ENCODE measurements around the gene EPB41L4B. TPM values are rescaled to one million over a fixed set of nuclear protein-coding genes. Genes with fewer than 3 reads are reported as not detected.

The EPB41L4B gene
- polyA plus RNA-seq, 4 donors = 4.0 to 22.2 (median 15.4) TPM

DNA sequence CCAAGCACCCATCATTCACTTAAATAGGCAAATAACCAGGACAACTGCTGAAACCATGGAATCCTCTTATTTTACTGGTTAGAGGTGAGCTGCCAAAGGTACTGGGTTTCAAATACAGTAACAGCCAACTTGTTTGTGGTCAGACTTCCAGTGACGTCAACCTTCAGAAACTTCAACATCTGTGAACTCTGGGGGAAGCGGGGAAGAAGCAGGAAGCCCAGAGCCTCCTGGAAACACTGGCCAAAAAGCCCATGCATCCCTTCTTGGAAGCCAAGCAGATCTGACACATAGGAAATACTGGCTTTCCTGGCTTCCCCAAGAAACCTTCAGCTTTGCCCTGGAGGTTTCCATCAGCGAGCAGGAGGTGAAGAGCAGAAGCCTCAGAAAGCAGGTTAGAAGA lies 148.9 kb downstream of the EPB41L4B start:
- no peak for DNase-seq (ENCODE audit: low read depth in 4 of 4, low spot score in 3 of 4)

DNA sequence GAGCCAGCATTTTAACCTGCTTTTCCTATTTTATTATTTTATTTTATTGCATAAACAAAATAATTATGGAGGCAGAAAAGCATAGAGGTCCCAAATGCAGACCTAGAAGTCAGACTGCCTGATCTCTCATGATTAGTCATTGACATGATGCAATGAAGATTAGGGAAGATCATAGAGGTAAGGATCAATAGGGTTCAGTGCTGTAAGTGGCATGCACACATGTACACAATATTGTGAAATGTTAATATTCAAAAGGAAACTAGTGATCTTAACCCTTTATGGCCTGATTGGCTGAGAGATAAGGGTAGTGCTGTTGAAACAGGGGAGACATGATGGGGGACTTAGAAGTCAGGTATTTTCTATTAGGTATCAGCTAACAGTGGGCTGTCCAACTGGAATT lies 152.7 kb downstream of the EPB41L4B start:
- no peak for DNase-seq (ENCODE audit: low read depth in 4 of 4, low spot score in 3 of 4)

DNA sequence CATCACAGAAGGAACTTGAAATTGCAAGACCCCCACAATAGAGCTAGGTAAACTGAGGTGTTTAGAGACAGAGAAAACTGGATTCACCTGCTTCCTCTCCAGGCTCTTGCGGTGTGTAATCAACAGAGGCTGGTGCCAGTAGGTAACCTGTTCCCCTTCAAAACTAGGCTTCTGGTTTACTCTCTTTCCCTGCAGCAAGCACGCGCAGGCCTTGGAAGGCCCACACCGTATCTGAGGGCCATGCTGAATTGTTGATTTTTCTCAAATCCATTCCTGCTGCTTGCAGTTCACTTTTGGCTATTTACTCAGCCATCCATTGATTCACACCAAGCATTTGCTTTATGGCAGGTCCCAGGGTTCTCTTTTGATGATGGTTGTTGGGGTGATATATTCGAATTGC lies 153.1 kb downstream of the EPB41L4B start:
- DNase-seq (ENCODE audit: low read depth in 4 of 4, low spot score in 3 of 4) = no peak

DNA sequence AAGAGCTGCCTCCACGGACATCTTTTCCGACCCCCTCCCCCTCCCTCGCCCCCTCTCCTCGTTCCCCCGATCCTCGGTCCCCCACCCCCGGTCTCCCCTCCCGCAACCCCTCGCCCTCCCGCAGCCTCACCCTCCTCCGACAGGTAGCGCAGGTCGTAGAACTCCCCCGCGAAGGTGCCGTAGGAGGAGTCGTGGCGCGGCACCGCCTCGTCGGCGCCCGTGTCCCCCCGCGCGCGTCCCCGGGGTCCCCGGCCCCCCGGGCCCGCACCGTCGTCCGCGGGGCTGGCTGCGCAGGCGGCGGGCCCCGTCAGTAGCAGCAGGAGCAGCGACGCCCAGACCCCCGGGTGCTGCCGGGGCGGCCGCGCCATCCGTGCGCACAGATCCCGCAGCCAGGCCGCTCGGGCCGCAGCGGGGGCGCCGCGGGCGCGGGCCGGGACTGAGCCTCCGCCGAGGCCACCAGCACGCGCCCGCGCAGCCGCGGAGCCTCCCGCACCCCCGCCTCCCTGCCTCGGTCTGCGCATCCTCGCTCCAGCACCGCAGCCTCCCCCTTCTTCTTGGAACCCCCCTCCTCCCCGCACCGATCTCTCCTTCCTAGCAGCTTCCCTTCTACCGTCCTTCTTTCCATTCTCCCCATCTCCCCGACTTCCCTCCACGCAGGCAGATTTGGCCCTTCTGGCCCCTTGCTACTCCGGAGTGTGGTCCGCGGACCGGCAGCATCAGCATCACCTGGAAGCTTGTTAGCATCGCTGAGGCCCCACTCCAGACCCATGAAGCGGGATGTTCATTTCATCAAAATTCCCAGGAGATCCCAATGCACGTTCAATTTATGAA lies 153.9 kb downstream of the EPB41L4B start, which contains the start of gene FRRS1L:
Gene FRRS1L, minus strand, starts transcription at position 479 of the 831 bp plus-strand sequence. Its CDS starts 111 bp downstream, at position 368.
- peak in 2 of 4 donors; percentile 10 to 21 for DNase-seq (ENCODE audit: low read depth in 4 of 4, low spot score in 3 of 4)

DNA sequence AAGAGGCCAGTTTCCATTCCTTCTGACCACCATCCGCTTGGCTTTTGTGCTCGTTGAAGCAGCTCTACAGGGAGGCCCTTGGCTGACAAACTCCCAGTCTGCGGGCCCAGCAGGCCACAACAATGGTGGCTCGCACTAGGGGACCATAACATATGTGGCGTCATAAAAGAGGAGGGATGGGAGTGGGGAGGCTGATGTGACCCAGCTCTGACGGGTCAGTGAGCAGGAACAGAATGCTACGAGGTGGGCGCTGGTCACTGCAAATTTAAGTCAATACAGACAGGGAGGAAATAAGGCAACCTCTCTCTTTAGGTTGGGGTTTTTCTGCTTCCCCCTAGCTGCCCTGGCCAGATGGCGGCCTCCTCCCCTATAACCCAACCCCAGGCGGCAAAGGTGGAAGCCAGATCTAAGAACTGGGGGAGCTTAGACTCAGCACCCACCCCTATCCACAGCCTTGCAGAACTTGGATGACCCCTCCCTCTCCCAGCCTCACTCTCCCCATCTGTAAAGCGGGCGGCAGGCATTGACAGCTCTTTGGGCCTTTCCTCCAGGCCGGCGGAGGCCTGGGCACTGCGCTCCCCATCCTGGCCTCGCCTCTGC lies 154.6 kb downstream of the EPB41L4B start:
- no peak for DNase-seq (ENCODE audit: low read depth in 4 of 4, low spot score in 3 of 4)

DNA sequence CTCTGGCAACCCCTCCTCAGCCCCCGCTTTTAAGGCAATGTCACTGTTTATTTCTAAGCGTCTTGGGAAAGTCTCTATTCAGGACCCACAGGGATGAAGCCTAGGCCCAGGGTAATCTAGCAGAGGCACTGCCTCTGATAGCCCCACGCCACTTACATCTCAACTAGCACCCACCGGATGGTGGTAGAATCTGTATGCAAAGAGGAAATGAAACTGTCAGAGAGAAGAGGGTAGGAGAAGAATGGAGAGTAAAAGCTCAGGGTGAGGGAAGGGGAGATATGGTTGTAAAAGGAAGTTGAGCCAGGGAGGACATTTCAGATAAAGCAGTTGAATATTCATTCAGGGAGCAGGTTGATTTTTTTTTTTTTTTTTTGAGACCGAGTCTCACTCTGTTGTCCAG lies 156.8 kb downstream of the EPB41L4B start:
- no peak for DNase-seq (ENCODE audit: low read depth in 4 of 4, low spot score in 3 of 4)

DNA sequence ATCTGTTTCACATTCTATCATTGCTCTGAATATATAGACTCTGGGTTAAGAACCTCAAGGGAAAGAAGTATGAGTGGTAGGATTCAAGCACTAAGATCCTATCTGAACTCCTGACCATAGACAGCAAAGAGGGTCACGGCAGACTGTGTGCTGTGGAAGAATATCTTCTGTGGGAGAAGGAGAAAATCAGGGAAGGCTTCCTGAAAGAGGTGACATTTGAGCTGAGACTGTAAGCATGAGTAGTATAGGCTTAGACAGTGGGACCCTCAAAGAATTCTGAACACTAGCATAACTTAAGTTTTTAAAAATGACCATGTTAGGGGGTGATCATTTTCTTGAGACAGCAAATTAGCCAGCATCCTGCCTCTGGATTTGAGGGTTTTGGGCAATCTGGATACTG lies 157.7 kb downstream of the EPB41L4B start:
- no peak for DNase-seq (ENCODE audit: low read depth in 4 of 4, low spot score in 3 of 4)

DNA sequence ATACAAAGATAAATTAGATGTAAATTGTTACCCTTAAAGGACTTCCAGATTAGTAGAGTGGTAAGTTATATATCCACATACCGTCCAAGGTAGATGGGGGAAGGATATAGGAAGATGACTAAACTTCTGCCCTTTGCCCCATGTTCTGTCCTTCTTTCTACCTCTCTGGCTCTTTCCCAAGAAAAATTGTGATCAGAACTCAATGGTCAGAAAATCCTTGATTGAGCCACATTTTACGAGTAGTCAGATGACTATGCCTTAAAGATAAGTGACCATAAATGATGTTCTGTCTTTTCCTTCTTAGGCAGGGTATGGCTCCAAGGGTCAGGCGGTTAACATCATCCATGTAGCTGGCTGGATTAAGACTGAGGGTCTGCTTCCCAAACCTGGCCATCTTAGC lies 158.2 kb downstream of the EPB41L4B start:
- DNase-seq (ENCODE audit: low read depth in 4 of 4, low spot score in 3 of 4) = no peak

DNA sequence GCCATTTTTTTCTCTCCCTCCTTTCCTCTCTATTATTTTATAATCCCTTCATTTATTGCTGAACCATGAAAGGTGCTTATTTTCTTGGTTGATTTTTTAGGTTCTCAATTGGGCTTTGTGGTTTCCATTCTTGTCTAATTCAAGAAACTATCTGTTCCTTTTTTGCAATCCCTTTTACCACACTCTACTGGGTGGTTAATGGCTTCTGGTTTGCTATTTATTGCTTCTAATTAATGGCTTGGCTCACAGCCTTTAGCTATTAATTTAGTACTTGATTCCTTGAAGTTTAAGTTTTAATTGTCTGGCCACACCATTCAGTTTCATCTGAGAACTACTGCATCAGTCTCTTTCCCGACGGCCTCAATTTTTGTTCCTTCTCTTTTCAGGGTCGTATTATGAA lies 159.4 kb downstream of the EPB41L4B start:
- no peak for DNase-seq (ENCODE audit: low read depth in 4 of 4, low spot score in 3 of 4)

DNA sequence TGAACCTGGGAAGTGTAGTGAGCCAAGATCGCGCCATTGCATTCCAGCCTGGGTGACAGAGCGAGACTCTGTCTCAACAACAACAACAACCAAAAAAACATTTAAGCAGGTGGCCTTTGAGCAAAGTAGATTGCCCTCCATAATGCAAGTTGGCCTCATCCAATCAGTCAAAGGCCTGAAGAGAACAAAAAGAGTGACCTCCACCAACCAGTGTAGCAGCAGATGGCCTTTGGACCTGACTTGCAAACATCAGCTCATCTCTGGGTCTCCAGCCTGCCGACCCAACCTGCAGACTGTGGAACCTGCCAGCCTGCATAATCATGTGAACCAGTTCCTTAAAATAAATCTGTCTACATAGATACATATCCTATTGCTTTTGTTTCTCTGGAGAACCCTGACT lies 161.3 kb downstream of the EPB41L4B start:
- DNase-seq (ENCODE audit: low read depth in 4 of 4, low spot score in 3 of 4) = no peak

DNA sequence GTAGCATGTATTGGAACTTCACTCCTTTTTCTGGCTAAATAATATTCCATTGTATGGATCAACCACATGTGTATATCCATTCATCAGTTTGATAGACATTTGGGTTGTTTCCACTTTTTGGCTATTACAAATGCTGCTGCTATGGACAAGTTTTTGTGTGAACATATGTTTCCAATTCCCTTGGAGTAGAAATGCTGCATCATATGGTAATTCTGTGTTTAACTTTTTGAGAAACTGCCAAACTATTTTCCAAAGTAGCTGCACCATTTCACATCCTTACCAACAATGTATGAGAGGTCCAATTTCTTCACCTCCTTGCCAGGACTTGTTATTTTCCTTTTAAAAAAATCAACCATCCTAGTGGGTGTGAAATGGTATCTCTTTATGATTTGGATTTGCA lies 162.2 kb downstream of the EPB41L4B start:
- no peak for DNase-seq (ENCODE audit: low read depth in 4 of 4, low spot score in 3 of 4)

DNA sequence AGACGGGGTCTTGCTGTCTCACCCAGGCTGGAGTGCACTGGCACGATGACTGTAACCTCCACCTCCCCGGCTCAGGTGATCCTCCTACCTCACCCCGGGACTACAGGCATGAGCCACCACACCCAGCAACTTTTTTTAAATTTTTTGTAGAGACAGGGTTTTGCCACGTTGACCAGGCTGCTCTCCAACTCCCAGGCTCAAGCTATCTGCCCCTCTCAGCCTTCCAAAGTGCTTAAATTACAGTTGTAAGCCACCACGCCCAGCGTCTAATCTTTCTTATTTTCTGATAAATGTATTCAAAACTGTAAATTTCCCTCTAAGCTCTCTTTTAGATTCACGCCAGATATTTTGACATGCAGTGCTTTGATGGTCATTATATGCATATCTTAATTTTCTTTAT lies 164.2 kb downstream of the EPB41L4B start:
- no peak for DNase-seq (ENCODE audit: low read depth in 4 of 4, low spot score in 3 of 4)

DNA sequence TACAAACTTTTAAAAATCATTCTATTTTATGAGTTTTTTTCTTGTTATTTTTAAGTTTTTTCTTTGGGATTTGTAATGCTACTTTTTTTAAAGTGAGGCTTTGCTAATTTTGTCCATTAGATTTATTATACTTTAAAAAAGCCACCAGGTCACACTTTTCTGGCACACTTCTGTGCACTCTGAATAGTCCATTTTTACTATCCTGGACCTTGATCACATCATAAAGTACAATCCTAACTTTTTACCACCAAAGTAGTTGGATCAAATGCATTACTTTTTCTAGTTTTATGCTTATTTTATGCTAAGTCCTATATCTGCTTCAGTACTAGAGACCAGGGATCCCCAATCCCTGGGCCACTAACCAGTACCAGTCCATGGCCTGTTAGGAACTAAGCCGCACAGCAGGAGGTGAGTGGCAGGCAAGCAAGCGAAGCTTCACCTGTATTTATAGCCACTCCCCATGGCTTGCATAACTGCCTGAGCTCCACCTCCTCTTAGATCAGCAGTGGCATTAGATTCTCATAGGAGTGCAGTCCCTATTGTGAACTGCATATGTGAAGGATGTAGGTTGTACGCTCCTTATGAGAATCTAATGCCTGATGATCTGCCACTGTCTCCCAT lies 169.8 kb downstream of the EPB41L4B start:
- DNase-seq (ENCODE audit: low read depth in 4 of 4, low spot score in 3 of 4) = no peak

DNA sequence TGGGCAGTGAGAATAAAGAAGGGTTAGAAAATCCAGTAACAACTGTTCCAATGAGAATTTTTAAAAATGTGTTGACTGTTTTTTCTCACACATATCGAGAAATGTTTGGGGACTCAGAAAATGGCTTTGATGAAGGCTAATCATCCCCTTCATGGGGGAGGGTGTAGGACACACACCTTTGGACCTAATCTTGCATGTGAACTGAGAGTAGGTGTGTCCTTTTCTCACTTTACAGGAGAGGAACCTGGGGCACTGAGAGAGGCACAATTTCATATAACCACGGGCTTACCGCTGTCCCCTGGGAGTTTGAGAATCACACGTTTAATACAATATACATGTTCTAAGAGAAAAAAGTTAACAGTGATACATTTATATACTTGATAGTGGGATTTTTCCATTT lies 171.1 kb downstream of the EPB41L4B start:
- no peak for DNase-seq (ENCODE audit: low read depth in 4 of 4, low spot score in 3 of 4)

DNA sequence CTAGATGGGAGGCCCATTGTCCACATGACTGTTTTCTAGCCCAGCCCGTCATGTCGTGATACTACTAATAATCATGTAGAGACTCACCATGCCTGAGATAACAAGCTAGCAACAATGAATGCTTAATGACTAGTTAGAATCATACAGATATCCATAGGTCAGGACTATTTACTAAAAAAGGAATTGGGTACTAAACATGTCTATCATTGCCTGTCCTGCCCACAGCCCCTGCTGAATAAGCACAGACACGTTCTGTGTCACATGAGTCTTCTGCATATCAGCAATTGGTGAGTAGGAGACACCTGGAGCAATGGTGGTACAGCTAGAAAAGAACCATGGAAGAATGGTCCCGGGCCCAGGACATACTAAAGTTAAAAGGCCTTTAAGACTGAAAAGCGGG lies 171.8 kb downstream of the EPB41L4B start:
- no peak for DNase-seq (ENCODE audit: low read depth in 4 of 4, low spot score in 3 of 4)

DNA sequence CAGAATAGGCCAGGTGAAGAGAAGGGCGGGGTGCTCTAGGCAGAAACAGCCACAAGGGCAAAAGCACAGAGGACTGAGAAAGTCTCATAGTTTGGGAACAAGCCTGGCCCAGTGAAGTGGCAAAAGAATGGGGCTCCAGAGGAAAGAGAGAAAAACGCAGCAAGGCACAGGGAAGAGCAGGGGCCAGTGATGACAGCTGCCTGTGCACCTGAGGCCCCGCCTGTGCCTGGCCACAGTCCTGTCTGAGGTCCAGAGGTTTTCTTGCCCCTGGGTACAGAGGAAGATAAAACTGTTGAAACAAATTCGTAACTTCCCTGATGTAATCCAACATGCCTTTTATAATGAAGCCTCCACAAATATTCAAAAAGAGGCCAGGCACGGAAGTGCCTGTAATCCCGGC lies 175.8 kb downstream of the EPB41L4B start:
- DNase-seq (ENCODE audit: low read depth in 4 of 4, low spot score in 3 of 4) = no peak

DNA sequence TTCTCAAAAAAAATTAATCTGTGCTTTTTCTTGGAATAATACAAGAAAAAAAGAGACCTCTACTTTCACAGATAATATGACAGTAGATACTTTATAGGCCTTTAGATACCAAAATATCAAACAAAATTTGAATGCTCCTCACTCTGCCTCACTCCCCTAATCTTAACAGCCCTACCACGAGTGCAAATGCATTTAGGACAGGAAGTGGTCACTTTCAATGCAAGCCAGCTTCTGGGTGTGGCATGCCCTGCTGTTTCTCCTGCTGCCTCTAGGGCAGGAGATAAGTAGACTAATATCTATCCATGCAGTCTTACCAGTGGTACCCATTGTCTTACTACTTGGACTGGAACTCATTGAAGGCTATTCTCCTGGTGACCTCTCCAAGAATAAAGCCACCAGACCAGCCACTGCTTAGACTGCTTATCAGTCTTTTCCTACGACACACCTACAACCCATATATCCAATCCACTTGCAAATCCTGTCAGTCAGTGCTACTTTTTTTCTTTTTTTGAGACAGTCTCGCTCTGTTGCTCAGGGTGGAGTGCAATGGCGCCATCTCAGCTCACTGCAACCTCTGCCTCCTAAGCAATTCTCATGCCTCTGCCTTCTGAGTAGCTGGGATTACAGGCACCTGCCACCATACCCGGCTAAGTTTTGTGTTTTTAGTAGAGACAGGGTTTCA lies 176.8 kb downstream of the EPB41L4B start:
- no peak for DNase-seq (ENCODE audit: low read depth in 4 of 4, low spot score in 3 of 4)

DNA sequence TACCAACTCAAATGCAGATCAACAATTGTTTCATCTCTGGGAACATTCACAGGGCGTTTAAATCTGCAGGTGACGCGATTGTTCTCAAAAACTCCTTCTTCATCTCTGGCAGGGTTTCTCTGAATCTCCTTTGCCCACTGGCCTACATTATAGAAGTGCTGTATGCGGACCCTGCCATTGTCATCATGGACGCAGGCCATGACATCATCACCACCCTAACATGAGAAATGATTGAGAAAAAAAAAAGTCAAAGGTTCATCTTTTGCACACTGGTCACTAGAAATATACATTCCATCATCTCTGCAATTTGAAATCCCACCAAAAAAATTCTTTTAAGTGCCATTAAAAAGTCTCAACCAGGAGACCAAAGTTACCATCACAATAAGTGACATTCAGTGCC lies 179.5 kb downstream of the EPB41L4B start:
- no peak for DNase-seq (ENCODE audit: low read depth in 4 of 4, low spot score in 3 of 4)

DNA sequence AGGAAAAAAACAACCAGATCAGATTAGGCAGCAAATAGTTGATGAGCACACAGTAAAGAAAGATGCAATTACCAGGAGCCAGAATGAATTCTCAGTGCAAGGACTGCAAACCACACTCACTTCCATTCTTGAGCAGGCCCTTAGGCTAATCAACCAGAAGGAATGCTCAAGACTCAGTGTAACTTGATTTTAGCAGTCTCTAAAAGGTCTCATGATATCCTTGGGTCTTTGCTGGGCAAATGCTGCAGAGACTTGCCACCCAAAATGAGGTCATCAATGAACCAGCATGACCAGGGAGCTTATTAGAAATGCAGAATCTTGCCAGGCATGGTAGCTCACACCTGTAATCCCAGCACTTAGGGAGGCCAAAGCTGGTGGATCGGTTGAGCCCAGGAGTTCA lies 181.0 kb downstream of the EPB41L4B start:
- DNase-seq (ENCODE audit: low read depth in 4 of 4, low spot score in 3 of 4) = no peak

DNA sequence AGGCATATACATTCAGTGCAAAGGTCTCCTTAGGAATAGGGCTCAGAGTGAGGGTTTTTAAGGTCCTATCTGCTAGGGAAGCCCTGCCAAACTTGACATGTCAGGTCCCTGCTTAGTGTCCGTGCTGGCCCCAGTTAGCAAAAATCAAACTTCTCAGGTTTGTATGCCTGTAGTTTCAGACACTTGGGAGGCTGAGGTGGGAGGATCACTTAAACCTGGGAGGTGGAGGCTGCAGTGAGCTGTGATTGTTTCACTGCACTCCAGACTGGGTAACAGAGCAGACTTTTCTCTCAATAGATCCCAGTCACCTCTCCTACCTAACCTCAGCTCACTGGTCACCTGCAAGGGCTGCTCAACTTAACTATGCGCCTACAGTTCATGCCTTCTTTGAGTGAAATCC lies 182.4 kb downstream of the EPB41L4B start:
- no peak for DNase-seq (ENCODE audit: low read depth in 4 of 4, low spot score in 3 of 4)

DNA sequence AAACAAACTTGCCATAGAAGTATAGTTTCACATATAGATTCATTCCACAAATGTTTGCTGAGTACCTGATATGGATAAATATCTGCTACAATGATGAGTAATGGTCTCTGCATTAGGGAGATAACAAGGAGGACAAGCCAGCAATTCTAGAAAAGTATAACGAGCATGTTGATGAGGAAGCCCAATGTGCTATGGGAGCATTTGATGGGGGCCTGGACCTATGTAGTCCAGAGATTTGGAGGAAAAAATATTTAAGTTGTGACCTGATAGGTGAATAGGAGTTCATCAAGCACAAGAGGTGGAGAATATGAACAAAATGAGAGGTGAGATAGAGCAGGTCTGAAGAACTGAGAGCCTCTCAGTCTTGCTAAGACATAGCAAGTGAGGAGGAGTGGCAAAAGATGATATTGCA lies 186.7 kb downstream of the EPB41L4B start:
- DNase-seq (ENCODE audit: low read depth in 4 of 4, low spot score in 3 of 4) = no peak
